SK-N-SH (cell line): ENCODE measurements around the gene PLA2G2C. TPM values are rescaled to one million over a fixed set of nuclear protein-coding genes. Genes with fewer than 3 reads are reported as not detected.

ENCODE experiments used
- CTCF ChIA-PET: fragments of 300-600, 350-600 bp; formaldehyde crosslinking; extraction: SDS; loops from one replicate; lab custom pipeline; 2021; lab: Yijun Ruan, JAX
- POLR2A ChIA-PET: fragments of 350-600 bp; sonication (Branson Sonifier 250); formaldehyde crosslinking; extraction: SDS; loops from one replicate; lab custom pipeline; 2020; ENCODE audit warnings: antibody characterized with exemption, inconsistent platforms; lab: Yijun Ruan, JAX
- DNase-seq: peaks from one replicate; pipeline ENCODE4 v3.0.0; 2012
- H2AFZ ChIP-seq: fragments of 200-600 bp; sonication (generic); 2 replicates; pipeline ENCODE4 v1.8.1; 2016; ENCODE audit warnings: antibody characterized with exemption, mild to moderate bottlenecking, low read depth
- H3F3A ChIP-seq: fragments of 200-600 bp; sonication (generic); replicated peaks from 2 replicates; pipeline ENCODE3; 2016; ENCODE audit warnings: antibody characterized with exemption, mild to moderate bottlenecking; ENCODE audit not compliant: insufficient read depth
- H3K27ac ChIP-seq, 2 experiments: fragments of 200-500 bp in 1 of 2; fragments of 200-600 bp in 1 of 2; sonication (Bioruptor generic) in 1 of 2; sonication (generic), shearing (Covaris generic) in 1 of 2; 2 replicates each; pipeline versions ENCODE4 v1.5.1 to v1.6.1; 2014 to 2016; ENCODE audit warnings: low read depth in 2 of 2, inconsistent platforms in 1 of 2, low read length in 1 of 2, mild to moderate bottlenecking in 1 of 2, mixed read lengths in 1 of 2
- H3K27me3 ChIP-seq: fragments of 200-600 bp; sonication (generic), shearing (Covaris generic); 2 replicates; pipeline ENCODE4 v1.6.1; 2016; ENCODE audit warnings: mixed run types; ENCODE audit not compliant: insufficient read depth
- H3K36me3 ChIP-seq, 2 experiments: fragments of 200-500 bp in 1 of 2; fragments of 200-600 bp in 1 of 2; sonication (Bioruptor generic) in 1 of 2; sonication (generic) in 1 of 2; replicated peaks in 1 of 2; 2 replicates each; pipeline versions ENCODE3 to v1.5.1; 2014 to 2016; ENCODE audit warnings: low read length in 1 of 2, mild to moderate bottlenecking in 1 of 2; ENCODE audit not compliant: insufficient read depth in 2 of 2, control insufficient read depth in 1 of 2
- H3K4me1 ChIP-seq, 2 experiments: fragments of 200-500 bp in 1 of 2; fragments of 200-600 bp in 1 of 2; sonication (Bioruptor generic) in 1 of 2; sonication (generic), shearing (Covaris generic) in 1 of 2; 2 replicates each; pipeline versions ENCODE4 v1.5.1 to v1.6.1; 2014 to 2016; ENCODE audit warnings: low read depth in 1 of 2, low read length in 1 of 2, mixed run types in 1 of 2; ENCODE audit not compliant: insufficient read depth in 2 of 2, control insufficient read depth in 1 of 2
- H3K4me2 ChIP-seq: fragments of 200-600 bp; sonication (generic), shearing (Covaris generic); 2 replicates; pipeline ENCODE4 v1.6.1; 2017; ENCODE audit warnings: mixed run types
- H3K4me3 ChIP-seq, 2 experiments: fragments of 200-500 bp in 1 of 2; fragments of 200-600 bp in 1 of 2; sonication (Bioruptor generic) in 1 of 2; sonication (generic), shearing (Covaris generic) in 1 of 2; 2 replicates each; pipeline versions ENCODE4 v1.5.1 to v1.8.1; 2014 to 2016; ENCODE audit warnings: low read depth in 2 of 2, inconsistent platforms in 1 of 2, low read length in 1 of 2, mild to moderate bottlenecking in 1 of 2, mixed read lengths in 1 of 2, moderate library complexity in 1 of 2
- H3K79me2 ChIP-seq: fragments of 200-600 bp; sonication (generic); 2 replicates; pipeline ENCODE4 v1.8.1; 2017; ENCODE audit warnings: mild to moderate bottlenecking; ENCODE audit not compliant: insufficient read depth
- H3K9ac ChIP-seq: fragments of 200-600 bp; sonication (generic); 2 replicates; pipeline ENCODE4 v1.6.1; 2017; ENCODE audit warnings: mixed run types
- H3K9me2 ChIP-seq: fragments of 200-600 bp; sonication (generic); 2 replicates; pipeline ENCODE4 v1.6.1; 2017; ENCODE audit warnings: mixed run types
- H3K9me3 ChIP-seq: fragments of 200-600 bp; sonication (generic); 2 replicates; pipeline ENCODE4 v1.6.1; 2017; ENCODE audit warnings: mixed run types, mild to moderate bottlenecking, moderate library complexity
- H4K20me1 ChIP-seq: fragments of 200-600 bp; sonication (generic); 2 replicates; pipeline ENCODE4 v1.6.1; 2017; ENCODE audit warnings: mild to moderate bottlenecking, mixed run types; ENCODE audit not compliant: insufficient read depth
- CHD2 ChIP-seq: fragments of 150-350 bp; IDR thresholded peaks from 2 replicates; pipeline ENCODE4 v1.6.1; 2018; ENCODE audit warnings: low read length; ENCODE audit not compliant: partially characterized antibody
- CTCF ChIP-seq: fragments of 200-600 bp; sonication (generic); IDR thresholded peaks from 2 replicates; pipeline ENCODE4 v1.6.1; 2017; ENCODE audit warnings: antibody characterized with exemption, mild to moderate bottlenecking, moderate library complexity
- ELF1 ChIP-seq: IDR thresholded peaks from 2 replicates; pipeline ENCODE4 v1.4.0; 2012
- EP300 ChIP-seq, 2 experiments: IDR thresholded peaks; 2 replicates each; pipeline versions ENCODE4 v1.4.0 to v1.6.1; 2012; ENCODE audit warnings: borderline replicate concordance in 1 of 2, low read depth in 1 of 2, low read length in 1 of 2
- FOSL2 ChIP-seq: IDR thresholded peaks from 2 replicates; pipeline ENCODE4 v1.4.0; 2012; ENCODE audit warnings: low read depth, mild to moderate bottlenecking, moderate library complexity, borderline replicate concordance
- JUND ChIP-seq: IDR thresholded peaks from 2 replicates; pipeline ENCODE4 v1.4.0; 2012
- MXI1 ChIP-seq: IDR thresholded peaks from 2 replicates; pipeline ENCODE4 v1.6.1; 2012; ENCODE audit warnings: mild to moderate bottlenecking, low read depth, low read length, improper control_type of control experiment
- NFIC ChIP-seq: IDR thresholded peaks from 2 replicates; pipeline ENCODE4 v1.4.0; 2012; ENCODE audit warnings: borderline replicate concordance
- RAD21 ChIP-seq: IDR thresholded peaks from 2 replicates; pipeline ENCODE4 v1.6.1; 2012; ENCODE audit warnings: mild to moderate bottlenecking, low read length
- RCOR1 ChIP-seq: fragments of 150-350 bp; IDR thresholded peaks from 2 replicates; pipeline ENCODE4 v1.6.1; 2017; ENCODE audit warnings: antibody characterized with exemption, low read length
- RFX5 ChIP-seq: IDR thresholded peaks from 2 replicates; pipeline ENCODE4 v1.6.1; 2012; ENCODE audit warnings: mild to moderate bottlenecking, improper control_type of control experiment, low read length
- RXRA ChIP-seq: IDR thresholded peaks from 2 replicates; pipeline ENCODE4 v1.4.0; 2012; ENCODE audit warnings: low read depth, mild to moderate bottlenecking, borderline replicate concordance
- SMC3 ChIP-seq: IDR thresholded peaks from 2 replicates; pipeline ENCODE4 v1.6.1; 2012; ENCODE audit warnings: low read depth, low read length, improper control_type of control experiment
- TEAD4 ChIP-seq: IDR thresholded peaks from 2 replicates; pipeline ENCODE4 v1.4.0; 2012; ENCODE audit warnings: mild to moderate bottlenecking, borderline replicate concordance; ENCODE audit not compliant: insufficient read depth
- YY1 ChIP-seq: IDR thresholded peaks from 2 replicates; pipeline ENCODE4 v1.4.0; 2012; ENCODE audit warnings: low read depth, mild to moderate bottlenecking
- ZBTB33 ChIP-seq: IDR thresholded peaks from 2 replicates; pipeline ENCODE4 v1.4.0; 2012; ENCODE audit warnings: low read depth, borderline replicate concordance
- WGBS: methylation state at CpG from one replicate; pipeline ENCODE4 v1.1.6; 2017; ENCODE audit warnings: low lambda C conversion rate; 5-methylcytosine and 5-hydroxymethylcytosine counted together
- polyA plus RNA-seq, 3 experiments: library from polyadenylated mRNA; depleted of rRNA; stranded (reverse); fragments of >200 nt; gene quantifications; 2 replicates each; pipeline ENCODE4 v1.2.3, GENCODE V29; 2012
- TF ChIP-seq, protein P1 (sequence below): IDR thresholded peaks from 2 replicates; pipeline ENCODE4; 2012

Gene PLA2G2C
- polyA plus RNA-seq, 1 of the 3 experiments (the other 2 are of a cell fraction): not detected

DNA sequence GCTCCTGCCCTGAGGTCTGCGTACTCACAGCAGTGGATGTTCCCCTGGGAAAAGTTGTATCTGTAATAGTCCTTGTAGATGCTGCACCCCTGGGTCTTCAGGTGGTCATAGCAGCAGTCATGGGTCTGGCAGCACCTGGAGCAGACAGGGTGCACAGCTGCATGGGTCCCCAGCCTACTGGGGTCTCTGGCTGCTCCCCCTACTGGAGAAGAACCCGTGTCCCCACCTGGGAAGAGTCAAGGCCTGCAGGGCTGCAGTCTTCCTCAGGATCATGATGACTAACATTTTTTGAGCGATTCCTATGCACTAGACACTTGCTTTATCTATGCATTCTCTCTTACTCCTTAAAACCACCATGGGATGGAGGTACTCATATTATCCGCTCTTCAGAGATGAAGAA lies 70.8 kb downstream of the PLA2G2C start:
- H3K4me2 ChIP-seq: no peak overlapping the region
- no peaks in the 10 kb centered on the region; the same call in 1 of the 2 replicates for H3K27me3 ChIP-seq
- H3K9me3 ChIP-seq: no peaks in the 10 kb centered on the region
- no peak overlapping the region for H3K9ac ChIP-seq
- TF ChIP-seq RXRA (no peak), CTCF (no peak), MXI1 (no peak), RCOR1 (no peak), EP300 (IDR thresholded peaks at IDR 0.05; ENCODE audit: borderline replicate concordance in 1 of 2, low read depth in 1 of 2, low read length in 1 of 2) (no peak), JUND (no peak), YY1 (no peak), RFX5 (no peak), CHD2 (no peak), ZBTB33 (no peak), NFIC (no peak), RAD21 (no peak), FOSL2 (no peak), TEAD4 (no peak), ELF1 (no peak), SMC3 (no peak)
- TF ChIP-seq, protein P1, sequence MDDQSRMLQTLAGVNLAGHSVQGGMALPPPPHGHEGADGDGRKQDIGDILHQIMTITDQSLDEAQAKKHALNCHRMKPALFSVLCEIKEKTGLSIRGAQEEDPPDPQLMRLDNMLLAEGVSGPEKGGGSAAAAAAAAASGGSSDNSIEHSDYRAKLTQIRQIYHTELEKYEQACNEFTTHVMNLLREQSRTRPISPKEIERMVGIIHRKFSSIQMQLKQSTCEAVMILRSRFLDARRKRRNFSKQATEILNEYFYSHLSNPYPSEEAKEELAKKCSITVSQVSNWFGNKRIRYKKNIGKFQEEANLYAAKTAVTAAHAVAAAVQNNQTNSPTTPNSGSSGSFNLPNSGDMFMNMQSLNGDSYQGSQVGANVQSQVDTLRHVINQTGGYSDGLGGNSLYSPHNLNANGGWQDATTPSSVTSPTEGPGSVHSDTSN: no peak
- H3K79me2 ChIP-seq: no peaks in the 10 kb centered on the region
- no peak overlapping the region for H3K27ac ChIP-seq
- no peaks in the 10 kb centered on the region for H3K9me2 ChIP-seq
- H4K20me1 ChIP-seq: no peaks in the 10 kb centered on the region
- H3K4me3 ChIP-seq: no peak overlapping the region
- no peaks in the 10 kb centered on the region for H3K36me3 ChIP-seq
- CTCF ChIA-PET: interaction anchor here (1.6 to 2.4 kb wide), 2 partner anchors 36 to 141 kb away, joined by 5 to 11 read pairs; no protein-coding TSS in a partner anchor
- no peak overlapping the region for H2AFZ ChIP-seq
- POLR2A ChIA-PET: no interaction called here
- DNase-seq: no peak
- no peaks in the 10 kb centered on the region for H3K4me1 ChIP-seq
- no peaks in the 10 kb centered on the region for H3F3A ChIP-seq
- WGBS: 51% methylated on average over 2 of the region's 4 CpGs
